GM19193 (cell line): Measurements from ENCODE around the gene XXYLT1.

Experiments used
- POLR2A ChIP-seq: IDR thresholded peaks from 4 replicates; pipeline ENCODE4 v1.6.1; 2011; ENCODE audit not compliant: insufficient read depth, insufficient read length; ENCODE audit errors: extremely low read depth

XXYLT1 gene

GRCh38 chr3:195044411-195044810, 226.5 kb downstream of the XXYLT1 start:
- no peak for TF ChIP-seq POLR2A

- TF ChIP-seq POLR2A: no peak
Observed at GRCh38 chr3:195043607-195044339, 227.2 kb downstream of the XXYLT1 start.

- no peak for TF ChIP-seq POLR2A
Observed at GRCh38 chr3:195042743-195043606, 228.0 kb downstream of the XXYLT1 start.

- TF ChIP-seq POLR2A: no peak
Observed at GRCh38 chr3:195041871-195042742, 228.9 kb downstream of the XXYLT1 start.

- TF ChIP-seq POLR2A: no peak
Observed at GRCh38 chr3:195040773-195041520, 230.0 kb downstream of the XXYLT1 start.

GRCh38 chr3:195040094-195040493, 230.9 kb downstream of the XXYLT1 start:
- TF ChIP-seq POLR2A: no peak

GRCh38 chr3:195039180-195039843, 231.6 kb downstream of the XXYLT1 start:
- no peak for TF ChIP-seq POLR2A

- TF ChIP-seq POLR2A: no peak
Observed at GRCh38 chr3:195038161-195038560, 232.8 kb downstream of the XXYLT1 start.

- no peak for TF ChIP-seq POLR2A
Observed at GRCh38 chr3:195036974-195037373, 234.0 kb downstream of the XXYLT1 start.

- TF ChIP-seq POLR2A: no peak
Observed at GRCh38 chr3:195036574-195036973, 234.4 kb downstream of the XXYLT1 start.

GRCh38 chr3:195036203-195036505, 234.8 kb downstream of the XXYLT1 start:
- no peak for TF ChIP-seq POLR2A

GRCh38 chr3:195035345-195036202, 235.4 kb downstream of the XXYLT1 start:
- no peak for TF ChIP-seq POLR2A

GRCh38 chr3:195034541-195034940, 236.4 kb downstream of the XXYLT1 start:
- TF ChIP-seq POLR2A: no peak
